ENCODE data around the gene SV2B.

SV2B gene

GRCh38 chr15:91216000-91216399, 115.9 kb downstream of the SV2B start:
- TF ChIP-seq REST (IDR thresholded peaks at IDR 0.05; ENCODE audit: insufficient replicate concordance, low read depth) (no peak), SPI1 (IDR thresholded peaks at IDR 0.05; ENCODE audit: borderline replicate concordance, low read depth) (no peak), CTCF (IDR thresholded peaks at IDR 0.05; ENCODE audit: insufficient read depth, low read length) (no peak), POLR2AphosphoS5 (IDR thresholded peaks at IDR 0.05; ENCODE audit: low read depth) (no peak), GABPA (IDR thresholded peaks at IDR 0.05; ENCODE audit: low read depth) (no peak)
- H3K4me3 ChIP-seq (replicated peaks; ENCODE audit: insufficient read depth, low read length), result no peak overlapping the region
- peaks cover 4% of the 10 kb centered on the region for H3K27me3 ChIP-seq (ENCODE audit: insufficient read depth, poor library complexity, severe bottlenecking)
- H3K27ac ChIP-seq (replicated peaks), result no peak overlapping the region
- DNase-seq (ENCODE audit: low read depth in 1 of 2, low spot score in 1 of 2), result no peak

- Histone ChIP-seq H3K27ac (replicated peaks) (no peak overlapping the region), H3K27me3 (ENCODE audit: insufficient read depth, poor library complexity, severe bottlenecking) (peaks cover 4% of the 10 kb centered on the region), H3K4me3 (replicated peaks; ENCODE audit: insufficient read depth, low read length) (no peak overlapping the region)
- DNase-seq (ENCODE audit: low read depth in 1 of 2, low spot score in 1 of 2), result no peak
- TF ChIP-seq POLR2AphosphoS5 (IDR thresholded peaks at IDR 0.05; ENCODE audit: low read depth) (no peak), GABPA (IDR thresholded peaks at IDR 0.05; ENCODE audit: low read depth) (no peak), REST (IDR thresholded peaks at IDR 0.05; ENCODE audit: insufficient replicate concordance, low read depth) (no peak), SPI1 (IDR thresholded peaks at IDR 0.05; ENCODE audit: borderline replicate concordance, low read depth) (no peak), CTCF (IDR thresholded peaks at IDR 0.05; ENCODE audit: insufficient read depth, low read length) (no peak)
These were observed 119.1 kb downstream of the SV2B start for GRCh38 chr15:91219206-91219605.

- Histone ChIP-seq H3K27me3 (ENCODE audit: insufficient read depth, poor library complexity, severe bottlenecking) (peaks cover 4% of the 10 kb centered on the region), H3K27ac (replicated peaks) (no peak overlapping the region), H3K4me3 (replicated peaks; ENCODE audit: insufficient read depth, low read length) (no peak overlapping the region)
- TF ChIP-seq REST (IDR thresholded peaks at IDR 0.05; ENCODE audit: insufficient replicate concordance, low read depth) (no peak), POLR2AphosphoS5 (IDR thresholded peaks at IDR 0.05; ENCODE audit: low read depth) (no peak), SPI1 (IDR thresholded peaks at IDR 0.05; ENCODE audit: borderline replicate concordance, low read depth) (no peak), GABPA (IDR thresholded peaks at IDR 0.05; ENCODE audit: low read depth) (no peak), CTCF (IDR thresholded peaks at IDR 0.05; ENCODE audit: insufficient read depth, low read length) (no peak)
- DNase-seq (ENCODE audit: low read depth in 1 of 2, low spot score in 1 of 2), result no peak
These were observed 122.0 kb downstream of the SV2B start for GRCh38 chr15:91222052-91222451.

Data from HL-60 (cell line).